ENCODE measurements around the gene CLCA4. TPM values are rescaled to one million over a fixed set of nuclear protein-coding genes. Genes with fewer than 3 reads are reported as not detected.

The CLCA4 gene
- total RNA-seq, 1 donor from 2014 or later: 12.1 TPM

- Histone ChIP-seq H3K27me3 (ENCODE audit: control insufficient read depth, insufficient read depth, low read length) (no peaks in the 10 kb centered on the region), H3K4me3 (ENCODE audit: low read depth, low read length) (no peak overlapping the region), H3K36me3 (ENCODE audit: control insufficient read depth, insufficient read depth, low read length) (no peaks in the 10 kb centered on the region)
- no peak for DNase-seq (ENCODE audit: low read depth)
- FAIRE-seq: no peak
- TF ChIP-seq, protein P1, sequence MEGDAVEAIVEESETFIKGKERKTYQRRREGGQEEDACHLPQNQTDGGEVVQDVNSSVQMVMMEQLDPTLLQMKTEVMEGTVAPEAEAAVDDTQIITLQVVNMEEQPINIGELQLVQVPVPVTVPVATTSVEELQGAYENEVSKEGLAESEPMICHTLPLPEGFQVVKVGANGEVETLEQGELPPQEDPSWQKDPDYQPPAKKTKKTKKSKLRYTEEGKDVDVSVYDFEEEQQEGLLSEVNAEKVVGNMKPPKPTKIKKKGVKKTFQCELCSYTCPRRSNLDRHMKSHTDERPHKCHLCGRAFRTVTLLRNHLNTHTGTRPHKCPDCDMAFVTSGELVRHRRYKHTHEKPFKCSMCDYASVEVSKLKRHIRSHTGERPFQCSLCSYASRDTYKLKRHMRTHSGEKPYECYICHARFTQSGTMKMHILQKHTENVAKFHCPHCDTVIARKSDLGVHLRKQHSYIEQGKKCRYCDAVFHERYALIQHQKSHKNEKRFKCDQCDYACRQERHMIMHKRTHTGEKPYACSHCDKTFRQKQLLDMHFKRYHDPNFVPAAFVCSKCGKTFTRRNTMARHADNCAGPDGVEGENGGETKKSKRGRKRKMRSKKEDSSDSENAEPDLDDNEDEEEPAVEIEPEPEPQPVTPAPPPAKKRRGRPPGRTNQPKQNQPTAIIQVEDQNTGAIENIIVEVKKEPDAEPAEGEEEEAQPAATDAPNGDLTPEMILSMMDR (IDR thresholded peaks at IDR 0.05; ENCODE audit: insufficient read depth, low read length, severe bottlenecking): no peak
Observed at GRCh38 chr1:86520789-86521521, 25.9 kb upstream of the CLCA4 start.

GRCh38 chr1:86521522-86521891 is 25.4 kb upstream of the CLCA4 start:
- TF ChIP-seq, protein P1 (IDR thresholded peaks at IDR 0.05; ENCODE audit: insufficient read depth, low read length, severe bottlenecking): no peak
- no peak for DNase-seq (ENCODE audit: low read depth)
- H3K4me3 ChIP-seq (ENCODE audit: low read depth, low read length): no peak overlapping the region
- no peaks in the 10 kb centered on the region for H3K27me3 ChIP-seq (ENCODE audit: control insufficient read depth, insufficient read depth, low read length)
- no peaks in the 10 kb centered on the region for H3K36me3 ChIP-seq (ENCODE audit: control insufficient read depth, insufficient read depth, low read length)
- FAIRE-seq: no peak

DNA sequence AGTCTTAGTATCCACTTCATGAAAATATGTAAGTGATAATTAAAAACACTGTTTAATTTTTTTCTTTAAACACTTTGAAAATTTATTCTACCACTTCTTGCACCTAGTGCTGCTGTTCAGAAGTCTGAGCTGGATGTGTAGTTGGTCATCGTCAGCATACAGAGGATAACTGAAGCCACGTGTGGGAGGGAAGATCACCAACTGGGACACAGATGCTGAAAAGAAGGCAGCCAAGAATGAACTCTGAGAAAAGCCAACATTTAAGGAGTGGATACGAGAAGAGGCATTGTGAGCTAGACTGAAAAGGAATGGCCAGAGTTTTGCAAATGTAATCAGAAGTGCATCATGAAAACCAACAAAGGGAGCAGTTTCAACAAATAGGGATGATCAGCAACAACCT is 24.6 kb upstream of the CLCA4 start:
- FAIRE-seq: peak; percentile 32
- DNase-seq (ENCODE audit: low read depth): no peak
- Histone ChIP-seq H3K4me3 (ENCODE audit: low read depth, low read length) (no peak overlapping the region), H3K27me3 (ENCODE audit: control insufficient read depth, insufficient read depth, low read length) (no peaks in the 10 kb centered on the region), H3K36me3 (ENCODE audit: control insufficient read depth, insufficient read depth, low read length) (no peaks in the 10 kb centered on the region)
- TF ChIP-seq, protein P1 (IDR thresholded peaks at IDR 0.05; ENCODE audit: insufficient read depth, low read length, severe bottlenecking): no peak

- Histone ChIP-seq H3K4me3 (ENCODE audit: low read depth, low read length) (no peak overlapping the region), H3K27me3 (ENCODE audit: control insufficient read depth, insufficient read depth, low read length) (no peaks in the 10 kb centered on the region), H3K36me3 (ENCODE audit: control insufficient read depth, insufficient read depth, low read length) (no peaks in the 10 kb centered on the region)
- no peak for FAIRE-seq
- TF ChIP-seq, protein P1 (IDR thresholded peaks at IDR 0.05; ENCODE audit: insufficient read depth, low read length, severe bottlenecking): no peak
- DNase-seq (ENCODE audit: low read depth): no peak
Observed at GRCh38 chr1:86523670-86524354, 23.1 kb upstream of the CLCA4 start.

DNA sequence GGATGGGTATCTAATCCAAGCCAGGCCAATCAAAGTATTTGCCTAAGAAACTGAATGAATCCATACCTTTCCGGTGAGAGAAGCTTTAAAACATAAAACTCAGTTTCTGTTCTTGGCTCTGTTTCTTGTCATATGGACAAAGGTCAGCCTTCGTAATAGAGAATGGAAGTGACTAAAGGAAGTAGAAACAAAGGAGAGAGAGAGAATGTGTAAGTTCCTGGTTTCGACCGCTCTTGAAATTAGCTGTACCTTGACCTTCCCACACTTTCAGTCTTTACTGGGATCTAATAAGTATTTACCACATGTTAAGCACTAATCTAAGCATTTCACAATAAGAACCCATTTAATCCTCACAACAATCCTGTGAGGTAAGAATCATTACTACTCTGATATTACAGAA is 19.6 kb upstream of the CLCA4 start:
- Histone ChIP-seq H3K36me3 (ENCODE audit: control insufficient read depth, insufficient read depth, low read length) (no peaks in the 10 kb centered on the region), H3K4me3 (ENCODE audit: low read depth, low read length) (no peak overlapping the region), H3K27me3 (ENCODE audit: control insufficient read depth, insufficient read depth, low read length) (no peaks in the 10 kb centered on the region)
- DNase-seq (ENCODE audit: low read depth) (no peak), FAIRE-seq (no peak)
- TF ChIP-seq, protein P1 (IDR thresholded peaks at IDR 0.05; ENCODE audit: insufficient read depth, low read length, severe bottlenecking): no peak

All from bronchial epithelial cell (primary cell).